Measurements from ENCODE around the gene ITPK1. TPM values are rescaled to one million over a fixed set of nuclear protein-coding genes. Genes with fewer than 3 reads are reported as not detected.

The ITPK1 gene
- total RNA-seq, 2 donors from 2014 or later = 29.4 to 36.1 TPM

- no peak for DNase-seq
- peaks cover 3% of the 10 kb centered on the region for H3K36me3 Mint-ChIP-seq (ENCODE audit: low read depth)
- no peak overlapping the region for H3K27ac Mint-ChIP-seq
- no peak overlapping the region for H3K4me3 Mint-ChIP-seq
- no peak for ATAC-seq
- no peaks in the 10 kb centered on the region for H3K27me3 Mint-ChIP-seq
- H3K9me3 ChIP-seq (ENCODE audit: control insufficient read depth, low read length, poor library complexity, severe bottlenecking) = no peaks in the 10 kb centered on the region
- H3K4me1 Mint-ChIP-seq = peaks cover 35% of the 10 kb centered on the region
Measured at GRCh38 chr14:93079865-93080403, 35.8 kb downstream of the ITPK1 start.

DNA sequence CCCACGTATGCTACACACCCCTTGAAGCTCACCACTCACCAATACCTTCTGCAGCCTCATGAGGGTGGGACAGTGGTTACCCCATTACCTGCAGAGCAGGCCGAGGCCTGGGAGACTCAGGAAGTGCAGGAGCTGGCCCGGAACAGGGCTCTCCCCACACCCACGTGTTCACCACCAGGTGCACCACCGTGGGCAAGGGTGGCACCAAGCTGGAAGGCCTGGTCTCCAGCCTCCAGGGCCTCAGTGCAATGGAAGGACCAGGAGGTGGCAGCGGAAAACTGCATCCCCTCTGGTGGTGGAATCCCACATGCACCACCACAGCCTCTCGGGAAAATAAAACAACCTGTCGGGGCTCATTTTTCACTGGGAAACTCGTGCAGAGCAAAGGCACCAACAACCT is 36.4 kb downstream of the ITPK1 start:
- H3K36me3 Mint-ChIP-seq (ENCODE audit: low read depth) = peaks cover 3% of the 10 kb centered on the region
- no peaks in the 10 kb centered on the region for H3K27me3 Mint-ChIP-seq
- ATAC-seq = no peak
- H3K4me1 Mint-ChIP-seq = peaks cover 37% of the 10 kb centered on the region
- no peak overlapping the region for H3K4me3 Mint-ChIP-seq
- peak overlapping the region; percentile 19 for H3K27ac Mint-ChIP-seq
- no peaks in the 10 kb centered on the region for H3K9me3 ChIP-seq (ENCODE audit: control insufficient read depth, low read length, poor library complexity, severe bottlenecking)
- DNase-seq = no peak

DNA sequence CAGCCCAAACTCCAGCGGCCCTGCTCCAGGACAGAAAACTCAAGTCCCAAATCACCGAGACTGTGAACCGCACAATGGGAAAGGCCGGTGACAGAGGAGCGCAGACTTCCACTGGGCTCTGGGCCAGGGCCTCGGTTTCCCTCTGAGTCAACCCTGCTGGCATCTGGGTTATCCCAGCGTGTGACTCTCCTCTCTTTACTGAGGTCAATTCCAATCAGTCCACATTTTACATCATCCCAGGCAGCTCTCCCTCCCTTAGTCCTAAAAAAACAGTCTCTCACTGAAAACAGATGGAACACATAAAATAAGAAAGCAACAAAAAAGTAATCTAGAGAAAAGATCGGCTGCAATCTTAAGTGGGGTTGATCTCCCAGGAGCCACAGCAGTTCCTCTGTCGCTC is 36.9 kb downstream of the ITPK1 start:
- H3K4me1 Mint-ChIP-seq = peaks cover 36% of the 10 kb centered on the region
- no peaks in the 10 kb centered on the region for H3K27me3 Mint-ChIP-seq
- no peak for ATAC-seq
- no peak for DNase-seq
- H3K27ac Mint-ChIP-seq = no peak overlapping the region
- no peaks in the 10 kb centered on the region for H3K9me3 ChIP-seq (ENCODE audit: control insufficient read depth, low read length, poor library complexity, severe bottlenecking)
- H3K36me3 Mint-ChIP-seq (ENCODE audit: low read depth) = peaks cover 3% of the 10 kb centered on the region
- no peak overlapping the region for H3K4me3 Mint-ChIP-seq

GRCh38 chr14:93076755-93077154 is 39.0 kb downstream of the ITPK1 start:
- peaks cover 3% of the 10 kb centered on the region for H3K36me3 Mint-ChIP-seq (ENCODE audit: low read depth)
- peaks cover 32% of the 10 kb centered on the region for H3K4me1 Mint-ChIP-seq
- H3K27ac Mint-ChIP-seq = peak overlapping the region; percentile 74
- H3K9me3 ChIP-seq (ENCODE audit: control insufficient read depth, low read length, poor library complexity, severe bottlenecking) = no peaks in the 10 kb centered on the region
- H3K4me3 Mint-ChIP-seq = no peak overlapping the region
- no peaks in the 10 kb centered on the region for H3K27me3 Mint-ChIP-seq
- ATAC-seq (no peak), DNase-seq (no peak)

- Mint-ChIP-seq H3K4me3 (no peak overlapping the region), H3K27me3 (no peaks in the 10 kb centered on the region), H3K36me3 (ENCODE audit: low read depth) (peaks cover 3% of the 10 kb centered on the region), H3K27ac (peak overlapping the region; percentile 80), H3K4me1 (peaks cover 27% of the 10 kb centered on the region)
- ATAC-seq (no peak), DNase-seq (no peak)
- no peaks in the 10 kb centered on the region for H3K9me3 ChIP-seq (ENCODE audit: control insufficient read depth, low read length, poor library complexity, severe bottlenecking)
Measured at GRCh38 chr14:93075891-93076290, 39.8 kb downstream of the ITPK1 start.

DNA sequence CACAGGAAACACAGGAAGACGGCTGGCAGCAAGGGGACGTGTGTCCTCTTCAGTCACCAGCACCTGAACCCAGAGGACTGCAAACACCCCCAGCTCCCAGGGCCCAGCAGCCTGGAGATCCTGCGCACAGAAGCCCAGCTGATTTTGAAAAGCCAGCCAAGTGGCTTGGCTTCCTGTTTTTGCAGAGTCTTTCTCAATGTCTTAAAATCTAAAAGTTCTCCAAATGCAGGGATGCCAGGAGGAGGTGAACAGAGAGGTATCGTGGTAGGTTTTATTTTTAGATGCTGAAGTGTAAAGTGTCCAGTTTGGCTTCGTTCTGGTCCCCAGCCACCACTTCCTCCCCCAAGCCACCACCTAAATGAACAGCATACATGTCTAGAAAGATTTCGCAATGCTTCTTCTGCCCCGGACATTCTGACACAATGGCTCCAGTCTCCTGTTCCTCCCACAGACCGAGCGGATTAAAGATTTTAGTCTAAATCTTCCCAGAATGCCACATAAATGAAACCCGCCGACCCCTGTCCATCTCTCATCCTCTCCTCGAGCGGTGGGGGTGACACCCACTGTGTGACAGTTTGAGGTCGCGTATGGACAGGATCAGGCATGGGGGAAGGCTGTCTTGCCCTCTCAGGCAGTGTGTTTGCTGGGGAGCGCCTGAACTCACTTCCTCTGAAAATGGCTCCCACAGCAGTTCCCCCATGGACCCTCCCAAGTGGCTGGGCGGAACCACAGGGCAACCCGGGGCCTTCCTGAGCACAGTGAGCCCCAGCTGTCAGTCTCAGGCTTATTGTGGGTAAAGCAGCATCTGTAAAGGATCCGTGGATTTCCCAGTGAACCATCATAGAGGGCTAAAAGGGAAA is 41.6 kb downstream of the ITPK1 start:
- H3K9me3 ChIP-seq (ENCODE audit: control insufficient read depth, low read length, poor library complexity, severe bottlenecking) = no peaks in the 10 kb centered on the region
- Mint-ChIP-seq H3K36me3 (ENCODE audit: low read depth) (peaks cover 3% of the 10 kb centered on the region), H3K4me1 (peaks cover 24% of the 10 kb centered on the region), H3K27ac (peak overlapping the region; percentile 60), H3K4me3 (peak overlapping the region; percentile 33), H3K27me3 (no peaks in the 10 kb centered on the region)
- ATAC-seq (no peak), DNase-seq (no peak)

DNA sequence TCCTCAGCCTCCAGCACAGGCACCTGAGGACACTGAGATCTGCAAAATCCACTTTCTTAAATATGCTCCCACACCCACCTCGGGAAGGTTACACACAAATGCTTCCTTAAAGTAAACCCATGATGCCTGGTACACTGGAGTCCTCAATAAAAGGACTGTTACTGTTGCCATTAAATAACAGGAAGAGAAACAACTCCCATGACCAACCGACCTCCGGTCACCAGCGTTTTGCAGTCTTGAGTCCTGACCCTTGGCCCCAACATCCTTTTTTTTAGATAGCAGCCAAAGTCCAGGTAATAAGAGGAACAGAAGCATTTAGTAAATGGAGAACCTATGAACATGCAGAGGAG is 42.4 kb downstream of the ITPK1 start:
- DNase-seq (no peak), ATAC-seq (no peak)
- H3K4me1 Mint-ChIP-seq = peaks cover 21% of the 10 kb centered on the region
- no peak overlapping the region for H3K27ac Mint-ChIP-seq
- no peaks in the 10 kb centered on the region for H3K27me3 Mint-ChIP-seq
- no peaks in the 10 kb centered on the region for H3K9me3 ChIP-seq (ENCODE audit: control insufficient read depth, low read length, poor library complexity, severe bottlenecking)
- no peaks in the 10 kb centered on the region for H3K36me3 Mint-ChIP-seq (ENCODE audit: low read depth)
- peak overlapping the region; percentile 33 for H3K4me3 Mint-ChIP-seq

DNA sequence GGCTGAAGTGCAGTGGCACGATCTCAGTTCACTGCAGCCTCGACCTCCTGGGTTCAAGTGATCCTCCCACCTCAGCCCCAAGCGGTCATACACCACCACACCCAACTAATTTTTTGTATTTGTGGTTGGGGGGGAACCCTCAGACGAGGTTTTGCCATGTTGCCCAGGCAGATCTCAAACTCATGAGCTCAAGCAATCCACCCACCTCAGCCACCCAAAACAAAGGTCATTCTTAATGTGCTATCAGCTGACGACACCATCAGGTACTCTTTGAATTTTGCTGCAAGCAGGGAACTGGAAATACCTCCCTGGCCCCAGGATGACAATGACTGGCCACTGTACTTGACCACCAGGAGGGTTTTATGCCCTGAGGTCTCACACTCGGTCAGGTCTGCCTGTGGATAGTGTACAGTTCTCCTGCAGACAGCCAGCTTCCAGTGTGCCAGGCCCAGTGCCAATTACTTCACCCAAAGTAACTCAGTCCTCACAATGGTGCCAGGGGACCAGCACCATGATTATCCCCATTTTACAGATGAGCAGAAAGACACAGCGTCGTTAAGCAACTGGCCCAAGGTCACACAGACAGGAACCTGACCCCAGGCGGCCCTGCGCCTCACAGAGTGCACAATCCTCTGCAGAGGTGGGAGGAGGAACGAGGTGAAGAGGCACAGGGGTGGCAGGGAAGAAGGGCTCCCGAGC is 42.9 kb downstream of the ITPK1 start:
- Mint-ChIP-seq H3K4me3 (no peak overlapping the region), H3K27me3 (no peaks in the 10 kb centered on the region), H3K4me1 (peaks cover 21% of the 10 kb centered on the region), H3K27ac (no peak overlapping the region), H3K36me3 (ENCODE audit: low read depth) (no peaks in the 10 kb centered on the region)
- H3K9me3 ChIP-seq (ENCODE audit: control insufficient read depth, low read length, poor library complexity, severe bottlenecking) = no peaks in the 10 kb centered on the region
- ATAC-seq (no peak), DNase-seq (no peak)

- no peak overlapping the region for H3K4me3 Mint-ChIP-seq
- H3K4me1 Mint-ChIP-seq = peaks cover 25% of the 10 kb centered on the region
- ATAC-seq = no peak
Measured at GRCh38 chr14:93068711-93069110, 47.0 kb downstream of the ITPK1 start.

GRCh38 chr14:93067088-93067487 is 48.6 kb downstream of the ITPK1 start:
- Mint-ChIP-seq H3K4me1 (peaks cover 22% of the 10 kb centered on the region), H3K27ac (peak overlapping the region; percentile 80), H3K27me3 (no peaks in the 10 kb centered on the region), H3K4me3 (no peak overlapping the region), H3K36me3 (ENCODE audit: low read depth) (no peaks in the 10 kb centered on the region)
- H3K9me3 ChIP-seq (ENCODE audit: control insufficient read depth, low read length, poor library complexity, severe bottlenecking) = no peaks in the 10 kb centered on the region
- DNase-seq (no peak), ATAC-seq (no peak)

More at GRCh38 chr14:93068711-93069110, 47.0 kb downstream of the ITPK1 start:
- H3K27ac Mint-ChIP-seq = no peak overlapping the region
- no peaks in the 10 kb centered on the region for H3K9me3 ChIP-seq (ENCODE audit: control insufficient read depth, low read length, poor library complexity, severe bottlenecking)
- H3K27me3 Mint-ChIP-seq = no peaks in the 10 kb centered on the region
- no peaks in the 10 kb centered on the region for H3K36me3 Mint-ChIP-seq (ENCODE audit: low read depth)
- no peak for DNase-seq

- peak overlapping the region; percentile 80 for H3K27ac Mint-ChIP-seq
- no peak overlapping the region for H3K4me3 Mint-ChIP-seq
- DNase-seq (no peak), ATAC-seq (no peak)
- no peaks in the 10 kb centered on the region for H3K9me3 ChIP-seq (ENCODE audit: control insufficient read depth, low read length, poor library complexity, severe bottlenecking)
- no peaks in the 10 kb centered on the region for H3K27me3 Mint-ChIP-seq
- peaks cover 28% of the 10 kb centered on the region for H3K4me1 Mint-ChIP-seq
- H3K36me3 Mint-ChIP-seq (ENCODE audit: low read depth) = no peaks in the 10 kb centered on the region
Measured at GRCh38 chr14:93065272-93065730, 50.4 kb downstream of the ITPK1 start.

- Mint-ChIP-seq H3K4me1 (peaks cover 31% of the 10 kb centered on the region), H3K27me3 (no peaks in the 10 kb centered on the region), H3K4me3 (no peak overlapping the region), H3K36me3 (ENCODE audit: low read depth) (no peaks in the 10 kb centered on the region), H3K27ac (peak overlapping the region; percentile 80)
- no peak for ATAC-seq
- no peaks in the 10 kb centered on the region for H3K9me3 ChIP-seq (ENCODE audit: control insufficient read depth, low read length, poor library complexity, severe bottlenecking)
- no peak for DNase-seq
Measured at GRCh38 chr14:93064411-93065271, 51.1 kb downstream of the ITPK1 start.

GRCh38 chr14:93063393-93063792 is 52.3 kb downstream of the ITPK1 start:
- Mint-ChIP-seq H3K27ac (no peak overlapping the region), H3K27me3 (no peaks in the 10 kb centered on the region), H3K4me1 (peaks cover 28% of the 10 kb centered on the region), H3K4me3 (no peak overlapping the region), H3K36me3 (ENCODE audit: low read depth) (no peaks in the 10 kb centered on the region)
- DNase-seq (no peak), ATAC-seq (no peak)
- no peaks in the 10 kb centered on the region for H3K9me3 ChIP-seq (ENCODE audit: control insufficient read depth, low read length, poor library complexity, severe bottlenecking)
